Right ventricle myocardium inferior (tissue), 1 donor: ENCODE measurements around the gene DYNC2I2. TPM values are rescaled to one million over a fixed set of nuclear protein-coding genes. Genes with fewer than 3 reads are reported as not detected.

Experiments used
- ATAC-seq: fragments of 200-7000 bp; cut with Tn5 transposase; one replicate; pipeline ENCODE4 v1.9.1; 2020; ENCODE audit warnings: mild to moderate bottlenecking, moderate library complexity
- DNase-seq: peaks from one replicate; pipeline ENCODE4 v3.0.0; 2021; ENCODE audit errors: missing footprints
- intact Hi-C: fragments of 100-400 bp; cut with DNase I; formaldehyde crosslinking; loops from one replicate; pipeline ENCODE4 v1.11.0; 2022
- total RNA-seq: library from RNA; stranded (reverse); fragmentation: NEBNext Ultra II Directional; extraction: Animal tissue kit (Norgen Biotek cat#: 25700); gene quantifications from one replicate; pipeline ENCODE4 v1.2.1, GENCODE V29; 2021
- donor health status: DM: no; HTN: yes; CAD: no; lungs with severe emphysema.

Gene DYNC2I2
- total RNA-seq, 1 donor from 2014 or later, result 40.1 TPM

GRCh38 chr9:128643519-128644300, 12.9 kb downstream of the DYNC2I2 start:
- ATAC-seq, result no peak
- intact Hi-C loops, result no loop called here
- DNase-seq, result no peak

DNA sequence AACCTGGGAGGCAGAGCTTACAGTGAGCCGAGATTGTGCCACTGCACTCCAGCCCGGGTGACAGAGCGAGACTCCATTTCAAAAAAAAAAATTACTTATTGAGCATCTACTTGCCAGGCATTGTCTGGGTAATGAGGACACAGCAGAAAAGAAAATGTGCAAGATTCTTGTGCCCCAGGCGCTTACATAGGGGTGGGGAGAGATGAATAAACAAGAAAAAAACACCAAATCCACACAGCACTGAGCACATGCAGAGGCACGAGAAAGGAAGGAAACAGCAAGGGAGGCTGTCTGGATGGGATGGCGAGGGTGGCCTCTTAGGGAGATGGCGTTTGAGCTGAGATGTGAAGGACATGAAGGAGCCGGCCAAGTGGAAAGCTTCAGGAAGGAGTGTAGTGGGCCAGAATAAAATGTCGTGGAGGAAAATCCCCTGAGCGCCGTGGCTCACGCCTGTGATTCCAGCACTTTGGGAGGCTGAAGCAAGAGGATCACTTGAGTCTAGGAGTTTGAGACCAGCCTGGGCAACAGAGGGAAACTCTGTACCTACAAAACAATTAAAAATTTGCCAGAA, 13.9 kb downstream of the DYNC2I2 start:
- intact Hi-C loops, result no loop called here
- ATAC-seq (no peak), DNase-seq (no peak)

DNA sequence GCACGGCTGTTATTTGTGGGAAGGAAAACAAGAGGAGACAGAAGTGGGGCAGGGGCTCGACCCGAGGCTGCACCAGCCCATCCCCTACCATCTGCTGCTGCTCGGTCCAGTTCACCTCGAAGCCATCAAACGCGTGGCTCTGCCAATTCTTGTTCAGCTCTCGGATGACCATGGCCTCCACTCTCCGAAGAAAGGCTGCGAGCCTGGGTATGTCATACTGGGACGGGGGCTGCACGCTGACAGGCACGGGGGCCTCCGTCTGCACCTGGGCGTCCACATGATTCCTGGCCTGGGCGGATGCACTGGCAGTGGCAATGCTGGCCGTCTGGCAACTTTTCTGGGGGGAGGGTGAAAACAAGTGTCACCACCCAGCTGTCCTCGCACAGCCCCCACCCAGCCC, 16.0 kb downstream of the DYNC2I2 start:
- ATAC-seq (no peak), DNase-seq (peak; percentile 44)
- intact Hi-C loops, result no loop called here

- no peak for DNase-seq
- intact Hi-C loops, result loop anchor here (10.0 kb wide), 1 partner anchor 274 kb away; no protein-coding TSS in a partner anchor
- no peak for ATAC-seq
These were observed 18.1 kb downstream of the DYNC2I2 start for GRCh38 chr9:128638580-128638979.

DNA sequence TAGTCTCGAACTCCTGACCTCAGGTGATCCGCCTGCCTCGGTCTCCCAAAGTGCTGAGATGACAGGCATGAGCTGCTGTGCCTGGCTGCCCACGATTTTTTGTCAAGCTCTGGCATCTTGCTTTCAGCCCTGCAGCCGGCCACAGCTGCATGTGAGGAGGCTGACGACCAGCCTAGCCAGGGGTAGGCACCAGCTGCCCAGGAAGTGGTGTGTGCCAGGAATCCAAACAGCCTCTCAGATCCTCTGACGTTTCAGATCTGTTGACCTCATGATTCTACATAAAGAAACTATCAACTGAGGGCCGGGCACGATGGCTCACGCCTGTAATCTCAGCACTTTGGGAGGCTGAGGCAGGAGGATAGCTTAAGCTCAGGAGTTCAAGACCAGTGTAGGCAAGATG, 19.0 kb downstream of the DYNC2I2 start:
- intact Hi-C loops, result loop anchor here (10.0 kb wide), 1 partner anchor 273 kb away; no protein-coding TSS in a partner anchor
- DNase-seq, result no peak
- ATAC-seq, result no peak

- intact Hi-C loops, result loop anchor here (10.0 kb wide), 1 partner anchor 272 kb away; no protein-coding TSS in a partner anchor
- ATAC-seq (no peak), DNase-seq (no peak)
These were observed 19.8 kb downstream of the DYNC2I2 start for GRCh38 chr9:128636556-128637530.

DNA sequence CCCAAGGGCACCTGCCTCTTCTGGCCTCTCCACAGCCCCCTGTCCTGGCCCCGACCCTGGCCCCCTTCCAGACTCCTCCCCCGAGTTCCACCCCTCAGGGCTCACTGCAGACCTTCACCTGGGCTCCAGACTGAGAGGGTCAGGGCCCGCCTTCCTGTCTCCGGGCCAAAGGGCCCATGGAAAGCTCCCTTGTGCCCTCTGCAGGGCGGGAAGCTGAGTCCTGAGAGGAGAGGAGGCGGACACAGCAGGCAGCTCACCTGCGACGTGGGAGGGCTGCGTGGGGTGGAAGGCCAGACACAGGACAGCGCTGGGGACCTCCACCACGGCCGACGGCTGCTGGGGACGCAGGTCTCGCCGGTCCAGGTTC, 20.6 kb downstream of the DYNC2I2 start:
- DNase-seq (peak; percentile 71), ATAC-seq (peak; percentile 78)
- intact Hi-C loops, result loop anchor here (10.0 kb wide), 1 partner anchor 271 kb away; no protein-coding TSS in a partner anchor

DNA sequence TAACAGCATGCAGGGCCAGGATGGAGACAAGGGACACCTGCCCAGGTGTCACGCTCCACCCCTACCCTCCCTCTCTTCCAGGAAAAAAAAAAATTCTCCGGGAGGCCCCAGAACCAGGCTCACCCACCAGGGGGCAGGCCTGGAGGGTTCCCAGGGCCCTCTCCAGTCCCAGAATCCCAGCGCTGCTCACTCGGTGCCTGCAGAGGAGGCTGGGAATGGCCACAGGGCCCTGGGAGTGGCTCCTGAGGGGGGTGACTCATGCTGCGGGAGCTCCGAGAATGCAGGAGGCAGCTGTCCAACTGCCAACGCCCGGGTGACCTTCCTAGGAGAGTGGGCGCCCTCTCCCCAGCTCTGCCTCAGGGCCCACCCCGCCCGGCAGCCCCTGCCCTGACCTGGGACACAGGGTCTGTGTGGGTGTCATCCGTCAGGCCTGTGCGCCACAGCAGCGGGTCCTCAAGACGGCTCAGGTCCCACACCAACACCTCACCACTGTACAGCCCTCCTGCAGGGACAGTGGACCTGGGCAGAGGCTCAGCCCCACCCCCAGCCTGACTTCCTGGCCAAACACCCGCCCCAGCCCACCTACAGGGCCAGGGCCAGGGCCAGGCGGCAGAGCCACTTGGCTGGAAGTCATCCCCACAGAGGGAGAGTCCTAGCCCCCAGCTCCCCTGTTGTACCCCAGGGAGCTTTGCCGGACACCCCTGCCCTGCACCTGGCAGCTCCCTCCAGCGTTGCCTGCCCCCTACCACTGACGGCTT, 21.2 kb downstream of the DYNC2I2 start:
- DNase-seq (peak; percentile 91), ATAC-seq (peak; percentile 91)
- intact Hi-C loops, result loop anchor here (2.0 to 10.0 kb wide), 2 partner anchors 53 to 271 kb away; partner anchors contain the start of gene SET

DNA sequence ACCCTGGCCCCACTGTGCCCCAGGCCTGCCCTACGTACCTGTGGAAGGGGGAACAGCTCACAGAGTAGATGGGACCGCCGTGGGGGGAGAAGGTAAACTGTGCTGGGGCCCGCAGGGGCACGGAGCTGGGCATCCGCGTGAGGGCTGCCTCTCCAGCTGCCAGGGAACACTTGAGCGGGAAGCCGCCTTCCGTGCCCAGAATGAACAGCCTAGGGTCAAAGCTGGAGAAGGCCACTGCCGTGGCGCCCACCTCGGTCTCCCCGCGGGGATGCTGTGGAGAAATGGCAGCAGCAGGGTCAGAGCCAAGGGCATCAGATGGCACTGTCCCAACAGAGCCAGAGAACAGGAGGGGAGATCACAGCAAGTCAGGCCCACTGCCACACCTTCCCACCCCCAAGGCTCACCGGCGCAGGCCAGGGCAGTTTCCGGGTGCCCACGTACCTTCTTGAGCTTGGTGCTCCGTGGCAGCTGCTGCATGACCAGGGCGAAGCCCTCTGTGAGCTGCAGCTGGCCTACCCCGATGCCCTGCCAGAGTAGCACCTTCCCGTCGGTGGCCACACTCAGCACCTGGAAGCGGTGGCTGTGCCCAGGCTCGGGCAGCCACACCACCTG, 21.9 kb downstream of the DYNC2I2 start:
- ATAC-seq (peak; percentile 6), DNase-seq (no peak)
- intact Hi-C loops, result loop anchor here (2.0 to 10.0 kb wide), 2 partner anchors 54 to 270 kb away; partner anchors contain the start of gene SET

DNA sequence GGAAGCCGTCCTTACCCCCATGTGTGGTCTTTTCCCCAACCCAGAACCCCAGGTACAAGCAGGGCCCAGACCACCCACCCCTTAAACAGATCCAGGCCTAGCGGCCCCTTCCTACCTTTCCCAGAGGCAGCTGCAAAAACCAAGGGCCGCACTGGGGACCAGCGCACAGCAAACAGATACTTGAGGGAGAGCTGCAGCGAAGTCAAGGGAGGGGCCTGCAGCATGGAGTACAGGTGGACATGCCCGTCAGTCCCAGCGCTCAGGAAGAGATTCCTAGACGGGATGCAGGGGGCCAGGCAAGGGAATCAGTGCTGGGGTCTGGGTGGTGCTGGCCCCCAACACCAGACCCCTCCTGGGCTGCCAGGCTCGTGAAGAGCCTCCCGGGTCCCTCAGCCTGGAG, 22.5 kb downstream of the DYNC2I2 start:
- intact Hi-C loops, result loop anchor here (2.0 to 10.0 kb wide), 2 partner anchors 55 to 269 kb away; partner anchors contain the start of gene SET
- DNase-seq (no peak), ATAC-seq (no peak)

DNA sequence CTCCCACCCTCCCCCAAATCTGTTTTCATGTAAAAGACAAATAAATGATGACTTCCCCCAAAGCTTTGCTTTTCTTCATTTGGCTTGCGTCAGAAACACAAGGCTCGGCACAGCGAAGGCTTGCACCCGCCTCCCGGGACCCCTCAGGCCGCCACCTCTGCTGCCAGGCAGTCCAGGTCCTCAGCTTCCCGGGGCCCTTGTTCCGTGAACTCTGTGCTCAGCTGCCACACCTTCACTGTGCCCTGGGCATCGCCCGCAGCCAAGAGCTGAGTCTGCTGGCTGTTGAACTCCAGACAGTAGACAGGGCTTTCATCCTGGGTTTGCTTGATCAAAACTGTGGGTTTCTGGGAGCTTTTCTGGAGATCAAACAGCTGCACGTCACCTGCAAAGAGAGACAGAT, 23.0 kb downstream of the DYNC2I2 start:
- no peak for DNase-seq

GRCh38 chr9:128633057-128633456, 23.6 kb downstream of the DYNC2I2 start:
- ATAC-seq, result no peak
- intact Hi-C loops, result loop anchor here (10.0 kb wide), 1 partner anchor 268 kb away; no protein-coding TSS in a partner anchor
- DNase-seq, result no peak

More for the DNA sequence above, 23.0 kb downstream of the DYNC2I2 start:
- intact Hi-C loops, result loop anchor here (10.0 kb wide), 1 partner anchor 269 kb away; no protein-coding TSS in a partner anchor
- no peak for ATAC-seq

GRCh38 chr9:128632486-128632885, 24.2 kb downstream of the DYNC2I2 start:
- DNase-seq (no peak), ATAC-seq (no peak)
- intact Hi-C loops, result loop anchor here (10.0 kb wide), 1 partner anchor 268 kb away; no protein-coding TSS in a partner anchor

GRCh38 chr9:128632066-128632465, 24.6 kb downstream of the DYNC2I2 start:
- DNase-seq (no peak), ATAC-seq (no peak)
- intact Hi-C loops, result loop anchor here (10.0 kb wide), 1 partner anchor 267 kb away; no protein-coding TSS in a partner anchor

GRCh38 chr9:128631636-128632035, 25.0 kb downstream of the DYNC2I2 start:
- no peak for ATAC-seq
- intact Hi-C loops, result loop anchor here (10.0 kb wide), 1 partner anchor 267 kb away; no protein-coding TSS in a partner anchor
- DNase-seq, result no peak

DNA sequence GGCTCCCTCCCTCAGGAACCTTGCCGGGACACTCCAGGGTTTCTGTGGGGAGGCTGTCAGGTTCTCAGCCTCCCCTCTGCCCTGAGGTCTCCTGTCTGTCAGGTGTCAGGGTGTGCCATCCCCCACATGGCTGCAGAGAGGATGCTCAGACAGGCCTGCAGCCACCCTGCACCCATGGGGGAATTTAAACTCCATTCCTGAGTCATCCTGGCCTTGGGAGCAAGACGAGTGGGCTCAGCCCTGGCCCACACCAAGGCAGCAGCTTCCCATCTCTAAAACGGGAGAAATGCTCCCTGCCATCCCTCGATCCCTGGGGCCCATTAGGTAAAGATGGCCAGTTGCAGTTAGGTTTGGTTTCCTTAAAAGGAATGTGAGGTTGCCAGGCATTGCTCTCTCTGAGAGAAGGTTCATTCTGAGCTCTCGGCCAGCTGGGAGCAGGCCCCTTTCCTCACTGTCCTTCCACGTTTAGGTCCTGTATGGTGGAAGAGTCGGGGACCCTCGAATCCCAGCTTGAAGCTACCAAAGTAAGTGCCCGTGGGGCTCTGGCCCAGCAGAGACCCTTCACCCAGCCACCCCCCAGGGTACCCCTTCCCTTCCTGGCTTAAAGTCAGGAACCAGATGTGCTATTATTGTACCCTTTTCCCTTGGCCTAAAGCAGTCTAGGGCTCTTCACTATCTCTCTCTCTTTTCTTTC, 26.6 kb downstream of the DYNC2I2 start:
- no peak for ATAC-seq
- DNase-seq, result no peak
- intact Hi-C loops, result loop anchor here (10.0 kb wide), 1 partner anchor 265 kb away; no protein-coding TSS in a partner anchor

- no peak for DNase-seq
- intact Hi-C loops, result no loop called here
- ATAC-seq, result no peak
These were observed 27.5 kb downstream of the DYNC2I2 start for GRCh38 chr9:128629136-128629535.
